Measurements from ENCODE around the gene SYK. TPM values are rescaled to one million over a fixed set of nuclear protein-coding genes. Genes with fewer than 3 reads are reported as not detected.

SYK gene
- total RNA-seq, 1 donor from 2014 or later = 88.9 TPM

- intact Hi-C loops (cut with DNase I) = no loop called here
- no peaks in the 10 kb centered on the region for H3K9me3 ChIP-seq
- no peak overlapping the region for H3K4me3 ChIP-seq
- peak; percentile 32 to 69 for ATAC-seq
- no peak for DNase-seq
- no peak for TF ChIP-seq CTCF (IDR thresholded peaks at IDR 0.05)
- no peak overlapping the region for H3K27ac ChIP-seq
- no peaks in the 10 kb centered on the region for H3K36me3 ChIP-seq
- no peaks in the 10 kb centered on the region for H3K4me1 ChIP-seq
- H3K27me3 ChIP-seq (ENCODE audit: low read depth) = no peaks in the 10 kb centered on the region
Observed at GRCh38 chr9:90774682-90775081, 26.9 kb upstream of the SYK start.

GRCh38 chr9:90775657-90776056 lies 26.0 kb upstream of the SYK start:
- TF ChIP-seq CTCF (IDR thresholded peaks at IDR 0.05) = no peak
- Histone ChIP-seq H3K9me3 (no peaks in the 10 kb centered on the region), H3K4me1 (no peaks in the 10 kb centered on the region), H3K36me3 (no peaks in the 10 kb centered on the region), H3K27ac (no peak overlapping the region), H3K27me3 (ENCODE audit: low read depth) (no peaks in the 10 kb centered on the region), H3K4me3 (no peak overlapping the region)
- intact Hi-C loops (cut with DNase I) = no loop called here
- ATAC-seq (no peak), DNase-seq (no peak)

- DNase-seq = no peak
- no peak for ATAC-seq
- H3K4me3 ChIP-seq = no peak overlapping the region
- H3K4me1 ChIP-seq = no peaks in the 10 kb centered on the region
- intact Hi-C loops (cut with DNase I) = no loop called here
- H3K27me3 ChIP-seq (ENCODE audit: low read depth) = no peaks in the 10 kb centered on the region
- H3K27ac ChIP-seq = no peak overlapping the region
- TF ChIP-seq CTCF (IDR thresholded peaks at IDR 0.05) = no peak
- no peaks in the 10 kb centered on the region for H3K9me3 ChIP-seq
- no peaks in the 10 kb centered on the region for H3K36me3 ChIP-seq
Observed at GRCh38 chr9:90778746-90779145, 22.9 kb upstream of the SYK start.

- Histone ChIP-seq H3K27me3 (ENCODE audit: low read depth) (no peaks in the 10 kb centered on the region), H3K27ac (no peak overlapping the region), H3K4me1 (no peaks in the 10 kb centered on the region), H3K4me3 (no peak overlapping the region), H3K36me3 (no peaks in the 10 kb centered on the region), H3K9me3 (no peaks in the 10 kb centered on the region)
- DNase-seq (no peak), ATAC-seq (no peak)
- intact Hi-C loops (cut with DNase I) = no loop called here
- no peak for TF ChIP-seq CTCF (IDR thresholded peaks at IDR 0.05)
Observed at GRCh38 chr9:90783552-90783951, 18.1 kb upstream of the SYK start.

- no peaks in the 10 kb centered on the region for H3K36me3 ChIP-seq
- H3K4me3 ChIP-seq = no peak overlapping the region
- TF ChIP-seq CTCF (IDR thresholded peaks at IDR 0.05) = no peak
- ATAC-seq = no peak
- H3K4me1 ChIP-seq = no peaks in the 10 kb centered on the region
- no peak for DNase-seq
- no peaks in the 10 kb centered on the region for H3K9me3 ChIP-seq
- intact Hi-C loops (cut with DNase I) = no loop called here
- H3K27ac ChIP-seq = no peak overlapping the region
- no peaks in the 10 kb centered on the region for H3K27me3 ChIP-seq (ENCODE audit: low read depth)
Observed at GRCh38 chr9:90783964-90784363, 17.7 kb upstream of the SYK start.
